Activated CD8-positive, alpha-beta memory T cell treated with anti-CD3 and anti-CD28 coated beads, Interleukin-2, amount 50 U/mL, for 1 hour (primary cell): ENCODE results near the gene NAXE.
"Not testable (repeated sequence)": the region's sequence is repeated elsewhere in the genome, so short reads cannot be mapped to it uniquely, and the experiment has no call there.

Experiments
- DNase-seq: peaks from one replicate; pipeline ENCODE4 v3.0.0-alpha.2; 2020; ENCODE audit errors: extremely low read depth

The NAXE gene

DNA sequence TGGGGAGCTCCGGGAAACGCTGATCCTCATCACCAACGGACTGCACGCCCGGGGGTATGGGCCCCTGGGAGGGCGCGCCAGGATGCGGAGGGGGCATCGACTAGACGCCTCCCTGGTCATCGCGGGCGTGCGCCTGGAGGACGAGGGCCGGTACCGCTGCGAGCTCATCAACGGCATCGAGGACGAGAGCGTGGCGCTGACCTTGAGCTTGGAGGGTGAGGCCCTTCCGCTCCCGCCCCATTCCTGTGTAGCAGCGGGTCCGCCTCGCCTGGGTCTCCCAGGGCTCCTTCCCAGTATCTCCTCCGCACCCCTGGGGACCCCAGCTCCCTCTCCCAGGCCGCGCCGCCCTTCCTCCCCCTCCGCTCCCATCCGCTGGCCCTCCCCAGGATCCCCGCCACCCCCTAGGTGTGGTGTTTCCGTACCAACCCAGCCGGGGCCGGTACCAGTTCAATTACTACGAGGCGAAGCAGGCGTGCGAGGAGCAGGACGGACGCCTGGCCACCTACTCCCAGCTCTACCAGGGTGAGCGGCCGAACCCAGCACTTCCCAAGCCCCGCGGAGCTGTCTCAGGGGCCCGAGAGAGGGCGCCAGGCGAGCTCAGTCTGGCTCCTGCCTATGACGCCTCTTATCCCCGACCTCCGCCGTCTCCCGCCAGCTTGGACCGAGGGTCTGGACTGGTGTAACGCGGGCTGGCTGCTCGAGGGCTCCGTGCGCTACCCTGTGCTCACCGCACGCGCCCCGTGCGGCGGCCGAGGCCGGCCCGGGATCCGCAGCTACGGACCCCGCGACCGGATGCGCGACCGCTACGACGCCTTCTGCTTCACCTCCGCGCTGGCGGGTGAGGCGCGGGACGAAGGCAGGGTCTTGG lies 32.6 kb downstream of the NAXE start:
- no peak for DNase-seq

DNA sequence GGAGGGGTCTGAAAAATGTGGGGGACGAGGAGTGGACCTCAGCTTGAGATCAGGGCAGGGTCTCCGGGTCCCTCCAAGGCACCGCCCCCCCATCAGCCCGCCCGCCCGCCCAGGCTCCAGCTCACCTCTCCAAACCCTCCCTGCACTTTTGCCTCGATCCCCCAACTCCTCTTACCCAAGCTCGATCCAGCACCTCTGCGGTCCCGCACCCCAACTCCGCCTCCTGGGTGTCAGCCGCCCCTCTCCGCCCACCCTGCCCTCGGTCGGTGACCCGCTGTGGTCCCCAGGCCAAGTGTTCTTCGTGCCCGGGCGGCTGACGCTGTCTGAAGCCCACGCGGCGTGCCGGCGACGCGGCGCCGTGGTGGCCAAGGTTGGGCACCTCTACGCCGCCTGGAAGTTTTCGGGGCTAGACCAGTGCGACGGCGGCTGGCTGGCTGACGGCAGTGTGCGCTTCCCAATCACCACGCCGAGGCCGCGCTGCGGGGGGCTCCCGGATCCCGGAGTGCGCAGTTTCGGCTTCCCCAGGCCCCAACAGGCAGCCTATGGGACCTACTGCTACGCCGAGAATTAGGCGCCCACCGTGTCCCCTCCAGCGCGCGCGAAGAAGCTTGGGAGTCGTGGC lies 33.3 kb downstream of the NAXE start:
- no peak for DNase-seq

GRCh38 chr1:156625436-156626078 lies 34.0 kb downstream of the NAXE start:
- DNase-seq = no peak

- DNase-seq = no peak
These were observed 34.5 kb downstream of the NAXE start for GRCh38 chr1:156626079-156626438.

- no peak for DNase-seq
These were observed 35.8 kb downstream of the NAXE start for GRCh38 chr1:156627313-156627880.

DNA sequence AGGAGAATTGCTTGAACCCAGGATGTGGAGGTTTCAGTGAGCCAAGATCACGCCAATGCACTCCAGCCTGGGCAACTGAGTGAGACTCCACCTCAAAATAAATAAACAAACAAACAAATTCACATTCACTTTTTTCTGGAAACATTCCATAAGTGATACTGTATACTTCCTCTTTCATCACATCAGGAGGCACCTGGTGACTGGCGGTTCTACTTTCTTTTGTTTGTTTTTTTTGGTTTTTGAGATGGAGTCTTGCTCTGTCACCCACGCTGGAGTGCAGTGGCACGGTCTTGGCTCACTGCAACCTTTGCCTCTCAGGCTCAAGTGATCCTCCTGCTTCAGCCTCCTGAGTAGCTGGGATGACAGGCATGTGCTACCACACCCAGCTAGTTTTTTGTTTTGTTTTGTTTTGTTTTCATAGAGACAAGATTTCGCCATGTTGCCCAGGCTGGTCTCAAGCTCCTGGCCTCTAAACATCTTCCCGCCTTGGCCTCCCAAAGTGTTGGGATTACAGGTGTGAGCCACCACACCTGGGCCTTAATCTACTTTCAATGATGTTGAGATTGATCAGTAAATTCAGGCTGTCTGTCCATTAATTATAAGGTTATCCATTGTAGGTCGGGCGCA lies 38.4 kb downstream of the NAXE start:
- DNase-seq = no peak

- not testable (repeated sequence) for DNase-seq
These were observed 39.6 kb downstream of the NAXE start for GRCh38 chr1:156631152-156631551.

DNA sequence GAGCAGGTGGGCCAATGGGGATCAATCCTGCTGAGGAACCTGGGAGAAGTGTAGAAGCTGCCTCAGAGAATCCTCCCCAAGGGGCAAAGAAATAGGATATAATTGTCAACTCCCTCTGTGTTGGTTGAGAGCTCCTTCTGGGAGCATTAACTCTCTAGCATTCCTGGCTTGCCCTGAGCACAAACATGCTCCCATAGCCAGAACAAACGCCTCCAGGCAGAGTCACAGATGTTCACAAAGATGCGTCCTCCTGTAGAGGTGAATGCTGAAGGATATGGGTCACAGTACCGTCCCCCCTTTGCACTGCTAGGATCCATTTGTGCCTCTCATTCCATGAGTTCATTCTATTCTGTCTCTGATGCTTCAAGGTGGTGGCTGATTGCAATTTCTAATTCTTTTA lies 40.8 kb downstream of the NAXE start:
- DNase-seq = no peak

DNA sequence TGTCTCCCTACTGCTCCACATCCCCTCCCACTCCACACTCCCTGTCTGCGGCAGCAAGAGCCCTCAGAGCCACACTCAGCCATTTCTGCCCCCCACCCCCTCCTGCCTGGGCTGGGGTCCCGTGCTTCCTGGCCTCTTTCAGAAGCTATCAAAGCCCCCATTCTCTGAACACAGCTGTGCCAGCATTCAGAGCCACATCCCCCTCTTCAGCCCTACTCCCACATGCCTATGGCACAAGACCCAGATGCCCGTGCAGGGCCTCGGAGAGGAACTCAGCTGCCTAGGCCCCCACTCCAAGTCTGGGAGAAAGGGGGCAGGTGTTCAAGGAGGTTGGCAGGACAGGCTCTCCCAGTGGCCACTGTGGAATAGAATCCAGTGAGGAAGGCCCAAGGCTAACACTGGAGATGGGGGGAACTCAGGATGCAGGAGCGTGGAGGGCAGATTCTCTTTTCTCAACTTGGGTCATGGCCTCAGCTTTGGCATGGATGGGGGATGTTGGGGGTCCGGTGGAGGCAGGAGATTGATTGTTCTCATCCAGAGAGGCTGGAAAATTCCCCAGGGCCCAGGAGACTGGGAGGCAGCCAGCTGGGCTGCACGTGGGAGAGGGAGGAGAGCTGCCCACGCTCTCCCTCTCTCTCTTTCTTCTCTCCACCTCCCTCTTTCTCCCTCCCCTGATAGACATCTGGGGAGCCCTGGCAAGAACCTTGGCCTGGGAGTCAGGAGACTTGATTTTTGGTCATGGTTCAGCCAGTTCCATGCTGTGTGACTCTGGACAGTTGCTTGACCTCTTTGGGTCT lies 46.8 kb downstream of the NAXE start:
- no peak for DNase-seq

GRCh38 chr1:156639601-156640101 lies 48.1 kb downstream of the NAXE start:
- no peak for DNase-seq

- DNase-seq = no peak
These were observed 49.5 kb downstream of the NAXE start for GRCh38 chr1:156640842-156641706.

DNA sequence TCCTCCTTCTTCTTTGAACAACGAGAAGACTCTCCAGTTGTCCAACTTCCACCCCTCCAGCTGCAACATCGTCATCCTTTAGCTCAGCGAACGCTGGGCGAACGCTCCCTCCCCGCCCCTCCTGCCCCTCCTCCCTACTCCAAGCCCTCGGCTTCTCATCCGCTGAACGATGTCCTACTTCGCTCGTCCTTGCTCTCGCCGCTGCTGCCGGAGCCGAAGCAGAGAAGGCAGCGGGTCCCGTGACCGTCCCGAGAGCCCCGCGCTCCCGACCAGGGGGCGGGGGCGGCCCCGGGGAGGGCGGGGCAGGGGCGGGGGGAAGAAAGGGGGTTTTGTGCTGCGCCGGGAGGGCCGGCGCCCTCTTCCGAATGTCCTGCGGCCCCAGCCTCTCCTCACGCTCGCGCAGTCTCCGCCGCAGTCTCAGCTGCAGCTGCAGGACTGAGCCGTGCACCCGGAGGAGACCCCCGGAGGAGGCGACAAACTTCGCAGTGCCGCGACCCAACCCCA lies 50.2 kb downstream of the NAXE start, which contains the start of gene BCAN:
Gene BCAN (plus strand): TSS at position 357 of the 504 bp plus-strand sequence. CDS start 3,938 bp downstream, outside the sequence.
- DNase-seq = no peak

GRCh38 chr1:156642265-156643048 lies 50.9 kb downstream of the NAXE start:
- DNase-seq = no peak

GRCh38 chr1:156643049-156643777 lies 51.6 kb downstream of the NAXE start:
- DNase-seq = no peak

DNA sequence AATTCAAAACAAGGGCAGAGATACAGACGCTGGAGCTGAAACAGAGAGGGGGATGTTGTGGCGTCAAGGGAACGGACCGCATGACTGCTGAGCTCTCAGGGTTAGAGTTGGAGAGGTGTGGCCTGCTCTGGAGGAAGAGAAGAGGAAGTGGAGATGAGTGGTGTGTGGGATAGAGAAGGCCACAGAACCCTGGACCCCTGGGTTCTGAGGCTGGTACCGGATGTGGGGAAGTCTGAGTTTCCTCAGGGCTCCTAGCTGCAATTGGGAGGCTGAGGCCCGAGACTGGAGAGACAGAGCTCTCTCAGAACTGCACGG lies 52.2 kb downstream of the NAXE start:
- DNase-seq = no peak
